ENCODE data around the gene THBS4.

GRCh38 chr5:80008995-80009765, 26.0 kb upstream of the THBS4 start:
- TF ChIP-seq REST (IDR thresholded peaks at IDR 0.05) (no peak), CTCF (IDR thresholded peaks at IDR 0.05; ENCODE audit: low read depth, low read length, missing input control) (no peak), FOXA1 (IDR thresholded peaks at IDR 0.05) (no peak), ATF3 (IDR thresholded peaks at IDR 0.05) (no peak), RAD21 (IDR thresholded peaks at IDR 0.05) (no peak), MAX (IDR thresholded peaks at IDR 0.05) (no peak)
